ENCODE results near the gene N4BP2.
"Not testable (repeated sequence)": the region's sequence is repeated elsewhere in the genome, so short reads cannot be mapped to it uniquely, and the experiment has no call there.

The N4BP2 gene

DNA sequence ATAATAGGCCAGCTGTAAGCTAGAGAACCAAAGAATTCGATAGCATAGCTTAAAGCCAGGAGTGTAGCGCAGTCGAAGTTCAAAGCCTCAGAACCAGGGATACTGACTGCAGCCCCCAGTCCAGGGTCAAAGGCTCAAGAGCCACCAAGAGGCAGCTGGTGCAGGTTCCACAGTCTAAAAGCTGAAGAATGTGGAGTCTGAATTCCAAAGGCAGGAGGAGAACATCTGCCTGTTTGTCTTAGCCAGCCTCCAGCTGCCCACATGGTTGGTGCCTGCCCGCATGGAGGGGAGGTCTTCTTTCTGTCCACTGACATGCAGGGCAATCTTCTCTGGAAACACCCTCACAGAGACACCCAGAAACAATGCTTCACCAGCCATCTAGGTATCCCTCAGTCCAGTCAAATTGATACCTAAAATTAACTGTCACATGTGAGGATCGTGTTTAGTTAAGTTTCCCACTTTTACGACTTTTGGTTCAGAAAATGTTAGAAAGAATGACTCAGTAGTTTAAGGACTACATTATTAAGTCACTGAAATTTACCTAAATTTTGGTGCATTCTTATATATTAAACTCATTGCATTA, 87.4 kb downstream of the N4BP2 start:
- Histone ChIP-seq H3K4me1 (ENCODE audit: low read length) (no peaks in the 10 kb centered on the region), H4K20me1 (ENCODE audit: insufficient read depth, low read length) (no peaks in the 10 kb centered on the region), H3K9me2 (replicated peaks; ENCODE audit: insufficient read depth, low read length) (no peaks in the 10 kb centered on the region), H3K27ac (ENCODE audit: low read length) (no peak overlapping the region), H3K4me2 (ENCODE audit: low read depth, low read length) (no peak overlapping the region), H3K9ac (ENCODE audit: low read length) (no peak overlapping the region), H3K79me2 (ENCODE audit: low read length) (no peaks in the 10 kb centered on the region), H3K36me3 (replicated peaks; ENCODE audit: insufficient read depth, low read length) (no peaks in the 10 kb centered on the region), H3F3A (ENCODE audit: insufficient read depth, low read length) (no peaks in the 10 kb centered on the region), H2AFZ (ENCODE audit: low read length) (no peak overlapping the region), H3K27me3 (replicated peaks; ENCODE audit: insufficient read depth, low read length) (no peaks in the 10 kb centered on the region), H3K9me3 (replicated peaks; ENCODE audit: insufficient read depth, low read length) (no peaks in the 10 kb centered on the region), H3K4me3 (ENCODE audit: low read length) (no peak overlapping the region)
- DNase-seq, result no peak
- TF ChIP-seq EZH2phosphoT487 (IDR thresholded peaks at IDR 0.05; ENCODE audit: low read length), result no peak
- TF ChIP-seq CTCF (IDR thresholded peaks at IDR 0.05; ENCODE audit: low read length), result no peak
- no peak for TF ChIP-seq EZH2 (optimal IDR thresholded peaks at IDR 0.05; ENCODE audit: low read depth, low read length)

DNA sequence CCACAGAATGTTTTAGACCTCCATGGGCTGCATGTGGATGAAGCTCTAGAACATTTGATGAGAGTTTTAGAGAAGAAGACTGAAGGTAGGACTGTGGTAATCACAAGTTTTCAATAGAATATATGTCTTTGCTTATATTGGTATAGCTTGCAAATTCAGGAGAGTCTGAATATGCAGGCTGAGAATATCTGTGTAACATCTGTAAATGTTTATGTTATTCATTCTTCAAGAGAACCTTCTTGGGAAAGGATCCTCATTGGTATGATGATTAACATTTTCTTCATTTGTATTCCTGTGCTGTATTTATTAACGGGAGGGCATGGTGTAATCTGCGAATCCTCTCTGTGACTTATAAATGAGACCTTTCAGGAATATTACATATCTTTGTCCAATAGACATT, 88.1 kb downstream of the N4BP2 start:
- no peak overlapping the region for H3K4me3 ChIP-seq (ENCODE audit: low read length)
- H3K27ac ChIP-seq (ENCODE audit: low read length), result no peak overlapping the region
- H3K9ac ChIP-seq (ENCODE audit: low read length), result no peak overlapping the region
- H3K36me3 ChIP-seq (replicated peaks; ENCODE audit: insufficient read depth, low read length), result no peaks in the 10 kb centered on the region
- H3K79me2 ChIP-seq (ENCODE audit: low read length), result no peaks in the 10 kb centered on the region
- no peak overlapping the region for H2AFZ ChIP-seq (ENCODE audit: low read length)
- no peaks in the 10 kb centered on the region for H3K4me1 ChIP-seq (ENCODE audit: low read length)
- H3K9me3 ChIP-seq (replicated peaks; ENCODE audit: insufficient read depth, low read length), result no peaks in the 10 kb centered on the region
- H3F3A ChIP-seq (ENCODE audit: insufficient read depth, low read length), result no peaks in the 10 kb centered on the region
- H3K9me2 ChIP-seq (replicated peaks; ENCODE audit: insufficient read depth, low read length), result no peaks in the 10 kb centered on the region
- TF ChIP-seq EZH2phosphoT487 (IDR thresholded peaks at IDR 0.05; ENCODE audit: low read length), result no peak
- no peak for TF ChIP-seq EZH2 (optimal IDR thresholded peaks at IDR 0.05; ENCODE audit: low read depth, low read length)
- no peak for TF ChIP-seq CTCF (IDR thresholded peaks at IDR 0.05; ENCODE audit: low read length)
- H3K4me2 ChIP-seq (ENCODE audit: low read depth, low read length), result no peak overlapping the region
- no peak for DNase-seq
- no peaks in the 10 kb centered on the region for H4K20me1 ChIP-seq (ENCODE audit: insufficient read depth, low read length)
- no peaks in the 10 kb centered on the region for H3K27me3 ChIP-seq (replicated peaks; ENCODE audit: insufficient read depth, low read length)

- not testable (repeated sequence) for H3K27me3 ChIP-seq (replicated peaks; ENCODE audit: insufficient read depth, low read length); H3K4me2 ChIP-seq (ENCODE audit: low read depth, low read length); H3K4me1 ChIP-seq (ENCODE audit: low read length); H3K9me2 ChIP-seq (replicated peaks; ENCODE audit: insufficient read depth, low read length); H3K27ac ChIP-seq (ENCODE audit: low read length); H3F3A ChIP-seq (ENCODE audit: insufficient read depth, low read length); H3K4me3 ChIP-seq (ENCODE audit: low read length); H4K20me1 ChIP-seq (ENCODE audit: insufficient read depth, low read length); H3K9me3 ChIP-seq (replicated peaks; ENCODE audit: insufficient read depth, low read length); H2AFZ ChIP-seq (ENCODE audit: low read length); H3K36me3 ChIP-seq (replicated peaks; ENCODE audit: insufficient read depth, low read length); H3K9ac ChIP-seq (ENCODE audit: low read length); DNase-seq
- H3K79me2 ChIP-seq (ENCODE audit: low read length), result peaks cover 12% of the 10 kb centered on the region
These were observed 90.8 kb downstream of the N4BP2 start for GRCh38 chr4:40147490-40147889.

- H3K4me1 ChIP-seq (ENCODE audit: low read length), result no peaks in the 10 kb centered on the region
- no peaks in the 10 kb centered on the region for H3K36me3 ChIP-seq (replicated peaks; ENCODE audit: insufficient read depth, low read length)
- no peak overlapping the region for H3K27ac ChIP-seq (ENCODE audit: low read length)
- H2AFZ ChIP-seq (ENCODE audit: low read length), result no peak overlapping the region
- peak; percentile 85 for DNase-seq
- no peaks in the 10 kb centered on the region for H3K9me2 ChIP-seq (replicated peaks; ENCODE audit: insufficient read depth, low read length)
- no peaks in the 10 kb centered on the region for H3K9me3 ChIP-seq (replicated peaks; ENCODE audit: insufficient read depth, low read length)
- H3K27me3 ChIP-seq (replicated peaks; ENCODE audit: insufficient read depth, low read length), result no peaks in the 10 kb centered on the region
- H4K20me1 ChIP-seq (ENCODE audit: insufficient read depth, low read length), result no peaks in the 10 kb centered on the region
- no peaks in the 10 kb centered on the region for H3F3A ChIP-seq (ENCODE audit: insufficient read depth, low read length)
- H3K9ac ChIP-seq (ENCODE audit: low read length), result no peak overlapping the region
- peak; percentile 82 for TF ChIP-seq CTCF (IDR thresholded peaks at IDR 0.05; ENCODE audit: low read length)
- no peak for TF ChIP-seq EZH2phosphoT487 (IDR thresholded peaks at IDR 0.05; ENCODE audit: low read length)
- H3K79me2 ChIP-seq (ENCODE audit: low read length), result peaks cover 12% of the 10 kb centered on the region
- no peak overlapping the region for H3K4me3 ChIP-seq (ENCODE audit: low read length)
- no peak overlapping the region for H3K4me2 ChIP-seq (ENCODE audit: low read depth, low read length)
These were observed 93.3 kb downstream of the N4BP2 start for GRCh38 chr4:40149960-40150385.
